ENCODE results near the gene MAP3K3. TPM values are rescaled to one million over a fixed set of nuclear protein-coding genes. Genes with fewer than 3 reads are reported as not detected.

MAP3K3 gene
- total and polyA plus RNA-seq, 2 donors: 40.5 to 40.9 TPM

DNA sequence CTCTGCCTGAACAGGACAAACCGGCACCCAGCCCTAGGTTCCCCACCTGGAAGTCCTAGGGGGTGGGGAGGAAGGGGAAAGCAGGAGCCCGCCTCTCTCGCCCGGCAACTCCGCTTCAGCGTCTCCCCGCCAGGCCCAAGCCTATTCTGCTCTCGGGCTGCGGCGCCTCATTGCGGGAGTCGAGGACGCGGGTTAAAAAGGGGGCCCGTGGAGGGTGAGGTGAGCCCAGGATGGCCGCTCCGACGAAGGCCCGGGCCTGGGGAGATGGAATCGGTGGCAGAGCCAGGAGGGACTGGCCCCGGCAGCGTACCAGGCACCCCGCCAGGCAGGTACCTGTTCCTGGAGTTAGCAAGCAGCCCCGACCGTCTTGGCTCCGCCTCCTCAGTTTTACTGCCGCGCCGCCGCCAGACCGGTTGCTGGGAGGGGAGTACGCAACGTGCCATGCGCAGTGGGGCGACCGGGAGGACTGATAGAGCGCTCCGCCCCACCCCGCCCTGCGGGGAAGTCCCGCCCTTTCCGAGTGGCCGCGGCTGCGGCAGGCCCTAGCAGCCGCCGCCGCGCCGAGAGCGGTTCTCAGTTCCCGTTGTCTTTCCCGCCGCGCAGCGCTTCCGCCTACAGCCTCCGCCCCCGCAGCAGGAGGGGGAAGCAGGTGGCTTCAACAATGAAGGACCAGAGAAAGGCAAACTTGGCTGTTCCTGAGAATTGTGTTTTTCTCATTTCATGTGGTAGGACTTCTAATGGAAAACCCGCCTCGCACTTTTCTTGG lies 119.4 kb downstream of the MAP3K3 start, which contains the start of gene STRADA:
Gene STRADA (minus strand): TSS at position 392 of the 766 bp plus-strand sequence. CDS start 13,430 bp downstream, outside the sequence.
- Histone ChIP-seq H3K4me3 (ENCODE audit: low read depth, low read length) (peak within 1 kb of the TSS; percentile 73), H3K4me1 (ENCODE audit: insufficient read depth) (no peaks in the 10 kb centered on the region), H3K36me3 (ENCODE audit: insufficient read depth) (peaks cover 4% of the 10 kb centered on the region), H3K27ac (ENCODE audit: low read depth) (peak within 1 kb of the TSS; percentile 92)
- DNase-seq (ENCODE audit: extremely low spot score): peak; percentile 96
- under 1% methylated on average over 61 of the region's 61 CpGs for WGBS

Small RNA genes lying within 50 kb of the gene (small RNA-seq; reads per million reads assigned to genes)
- not detected for gene RNU6-288P

Other genes with a start within 250 kb of the MAP3K3 start
- gene CYB561, start 176.1 kb upstream of the MAP3K3 start, total RNA-seq: 13.5 TPM
- 17.9 TPM for gene CYB561, start 176.1 kb upstream of the MAP3K3 start, polyA plus RNA-seq
- gene ACE, start 145.4 kb upstream of the MAP3K3 start, total RNA-seq: 8.0 TPM
- 6.2 TPM for gene ACE, start 145.4 kb upstream of the MAP3K3 start, polyA plus RNA-seq
- not detected for gene KCNH6, start 99.1 kb upstream of the MAP3K3 start, total RNA-seq
- gene KCNH6, start 99.1 kb upstream of the MAP3K3 start, polyA plus RNA-seq: not detected
- 20.9 TPM for gene DCAF7, start 71.9 kb upstream of the MAP3K3 start, total RNA-seq
- 32.9 TPM for gene DCAF7, start 71.9 kb upstream of the MAP3K3 start, polyA plus RNA-seq
- gene TACO1, start 21.5 kb upstream of the MAP3K3 start, total RNA-seq: 6.7 TPM
- 18.0 TPM for gene TACO1, start 21.5 kb upstream of the MAP3K3 start, polyA plus RNA-seq
- gene LIMD2, start 77.7 kb downstream of the MAP3K3 start, total RNA-seq: 9.4 TPM
- 12.0 TPM for gene LIMD2, start 77.7 kb downstream of the MAP3K3 start, polyA plus RNA-seq
- 41.7 TPM for gene STRADA, start 119.4 kb downstream of the MAP3K3 start, total RNA-seq
- gene STRADA, start 119.4 kb downstream of the MAP3K3 start, polyA plus RNA-seq: 24.9 TPM
- 63.6 TPM for gene CCDC47, start 151.2 kb downstream of the MAP3K3 start, total RNA-seq
- 53.8 TPM for gene CCDC47, start 151.2 kb downstream of the MAP3K3 start, polyA plus RNA-seq
- 138 TPM for gene DDX42, start 151.8 kb downstream of the MAP3K3 start, total RNA-seq
- 67.3 TPM for gene DDX42, start 151.8 kb downstream of the MAP3K3 start, polyA plus RNA-seq
- gene PSMC5, start 205.0 kb downstream of the MAP3K3 start, total RNA-seq: 25.2 TPM
- 183 TPM for gene PSMC5, start 205.0 kb downstream of the MAP3K3 start, polyA plus RNA-seq
- 27.1 TPM for gene FTSJ3, start 205.2 kb downstream of the MAP3K3 start, total RNA-seq
- 38.0 TPM for gene FTSJ3, start 205.2 kb downstream of the MAP3K3 start, polyA plus RNA-seq
- 58.1 TPM for gene SMARCD2, start 220.3 kb downstream of the MAP3K3 start, total RNA-seq
- gene SMARCD2, start 220.3 kb downstream of the MAP3K3 start, polyA plus RNA-seq: 95.0 TPM

Data from urinary bladder (tissue), 4 donors.